ENCODE measurements around the gene KLK14.

DNA sequence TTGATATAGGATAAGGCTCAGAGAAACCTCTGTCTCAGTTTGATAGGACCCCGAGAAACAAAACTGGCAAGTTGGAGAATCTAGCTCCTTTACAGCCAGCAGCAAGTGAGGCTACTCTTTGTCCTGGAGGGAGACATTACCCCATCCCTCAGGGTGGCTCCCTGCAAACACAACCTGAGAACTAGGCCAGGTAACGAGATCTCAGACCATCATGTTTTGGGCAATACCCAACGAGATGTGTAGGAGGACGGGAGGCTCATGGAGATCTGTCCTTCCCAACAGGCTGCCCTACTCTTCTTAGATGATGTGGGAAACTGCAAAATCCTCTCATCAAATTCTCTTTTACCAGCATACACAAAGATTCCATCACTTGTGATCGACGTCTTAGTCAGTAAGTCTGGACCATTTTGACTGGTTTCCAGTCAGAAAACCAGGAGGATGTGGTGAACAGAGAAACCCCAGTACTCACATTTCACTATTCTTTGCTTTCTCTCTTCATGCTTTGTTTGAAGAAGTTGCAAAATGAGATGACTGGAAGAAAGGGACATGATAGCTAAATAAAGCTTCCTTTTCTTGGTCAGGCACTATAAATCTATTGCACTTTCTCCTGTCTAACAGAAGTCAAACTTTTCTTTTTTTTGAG lies 31.5 kb upstream of the KLK14 start:
- TF ChIP-seq, protein P1, sequence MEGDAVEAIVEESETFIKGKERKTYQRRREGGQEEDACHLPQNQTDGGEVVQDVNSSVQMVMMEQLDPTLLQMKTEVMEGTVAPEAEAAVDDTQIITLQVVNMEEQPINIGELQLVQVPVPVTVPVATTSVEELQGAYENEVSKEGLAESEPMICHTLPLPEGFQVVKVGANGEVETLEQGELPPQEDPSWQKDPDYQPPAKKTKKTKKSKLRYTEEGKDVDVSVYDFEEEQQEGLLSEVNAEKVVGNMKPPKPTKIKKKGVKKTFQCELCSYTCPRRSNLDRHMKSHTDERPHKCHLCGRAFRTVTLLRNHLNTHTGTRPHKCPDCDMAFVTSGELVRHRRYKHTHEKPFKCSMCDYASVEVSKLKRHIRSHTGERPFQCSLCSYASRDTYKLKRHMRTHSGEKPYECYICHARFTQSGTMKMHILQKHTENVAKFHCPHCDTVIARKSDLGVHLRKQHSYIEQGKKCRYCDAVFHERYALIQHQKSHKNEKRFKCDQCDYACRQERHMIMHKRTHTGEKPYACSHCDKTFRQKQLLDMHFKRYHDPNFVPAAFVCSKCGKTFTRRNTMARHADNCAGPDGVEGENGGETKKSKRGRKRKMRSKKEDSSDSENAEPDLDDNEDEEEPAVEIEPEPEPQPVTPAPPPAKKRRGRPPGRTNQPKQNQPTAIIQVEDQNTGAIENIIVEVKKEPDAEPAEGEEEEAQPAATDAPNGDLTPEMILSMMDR (conservative IDR thresholded peaks at IDR 0.05; ENCODE audit: low read depth in 2 of 2): no peak
- TF ChIP-seq ZNF331 (CRISPR knock-in tag; IDR thresholded peaks at IDR 0.05; ENCODE audit: low read depth) (no peak), EZH2 (IDR thresholded peaks at IDR 0.05; ENCODE audit: low read depth, unreplicated experiment) (no peak), JUNB (IDR thresholded peaks at IDR 0.05; ENCODE audit: unreplicated experiment) (no peak), EZH2phosphoT487 (IDR thresholded peaks at IDR 0.05; ENCODE audit: unreplicated experiment) (no peak), POLR2AphosphoS5 (IDR thresholded peaks at IDR 0.05; ENCODE audit: low read depth) (no peak)
- TF ChIP-seq, protein P2, sequence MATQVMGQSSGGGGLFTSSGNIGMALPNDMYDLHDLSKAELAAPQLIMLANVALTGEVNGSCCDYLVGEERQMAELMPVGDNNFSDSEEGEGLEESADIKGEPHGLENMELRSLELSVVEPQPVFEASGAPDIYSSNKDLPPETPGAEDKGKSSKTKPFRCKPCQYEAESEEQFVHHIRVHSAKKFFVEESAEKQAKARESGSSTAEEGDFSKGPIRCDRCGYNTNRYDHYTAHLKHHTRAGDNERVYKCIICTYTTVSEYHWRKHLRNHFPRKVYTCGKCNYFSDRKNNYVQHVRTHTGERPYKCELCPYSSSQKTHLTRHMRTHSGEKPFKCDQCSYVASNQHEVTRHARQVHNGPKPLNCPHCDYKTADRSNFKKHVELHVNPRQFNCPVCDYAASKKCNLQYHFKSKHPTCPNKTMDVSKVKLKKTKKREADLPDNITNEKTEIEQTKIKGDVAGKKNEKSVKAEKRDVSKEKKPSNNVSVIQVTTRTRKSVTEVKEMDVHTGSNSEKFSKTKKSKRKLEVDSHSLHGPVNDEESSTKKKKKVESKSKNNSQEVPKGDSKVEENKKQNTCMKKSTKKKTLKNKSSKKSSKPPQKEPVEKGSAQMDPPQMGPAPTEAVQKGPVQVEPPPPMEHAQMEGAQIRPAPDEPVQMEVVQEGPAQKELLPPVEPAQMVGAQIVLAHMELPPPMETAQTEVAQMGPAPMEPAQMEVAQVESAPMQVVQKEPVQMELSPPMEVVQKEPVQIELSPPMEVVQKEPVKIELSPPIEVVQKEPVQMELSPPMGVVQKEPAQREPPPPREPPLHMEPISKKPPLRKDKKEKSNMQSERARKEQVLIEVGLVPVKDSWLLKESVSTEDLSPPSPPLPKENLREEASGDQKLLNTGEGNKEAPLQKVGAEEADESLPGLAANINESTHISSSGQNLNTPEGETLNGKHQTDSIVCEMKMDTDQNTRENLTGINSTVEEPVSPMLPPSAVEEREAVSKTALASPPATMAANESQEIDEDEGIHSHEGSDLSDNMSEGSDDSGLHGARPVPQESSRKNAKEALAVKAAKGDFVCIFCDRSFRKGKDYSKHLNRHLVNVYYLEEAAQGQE (IDR thresholded peaks at IDR 0.05; ENCODE audit: unreplicated experiment): no peak
